BLaER1 (cell line): Measurements from ENCODE around the gene ZNF784.

Source experiments
- H3K27ac ChIP-seq: shearing (Covaris generic); formaldehyde crosslinking; 2 replicates; pipeline ENCODE4 v1.8.1; 2022
- H3K27me3 ChIP-seq: shearing (Covaris generic); formaldehyde crosslinking; 2 replicates; pipeline ENCODE4 v1.8.1; 2022
- H3K36me3 ChIP-seq: shearing (Covaris generic); formaldehyde crosslinking; 2 replicates; pipeline ENCODE4 v1.8.1; 2022
- H3K4me1 ChIP-seq: shearing (Covaris generic); formaldehyde crosslinking; 2 replicates; pipeline ENCODE4 v1.8.1; 2022
- H3K4me2 ChIP-seq: shearing (Covaris generic); formaldehyde crosslinking; 2 replicates; pipeline ENCODE4 v1.8.1; 2022
- H3K4me3 ChIP-seq: shearing (Covaris generic); formaldehyde crosslinking; 2 replicates; pipeline ENCODE4 v1.8.1; 2022
- H3K9ac ChIP-seq: shearing (Covaris generic); formaldehyde crosslinking; 2 replicates; pipeline ENCODE4 v1.8.1; 2022
- H3K9me3 ChIP-seq: shearing (Covaris generic); formaldehyde crosslinking; 2 replicates; pipeline ENCODE4 v1.8.1; 2022
- H4K20me1 ChIP-seq: shearing (Covaris generic); formaldehyde crosslinking; 2 replicates; pipeline ENCODE4 v1.8.1; 2022
- Cebpa-rat ChIP-seq: shearing (Covaris generic); IDR thresholded peaks from 2 replicates; pipeline ENCODE4 v1.8.1; 2022

ZNF784 gene

GRCh38 chr19:55623130-55623529 lies 1.2 kb downstream of the ZNF784 start:
- Histone ChIP-seq H3K36me3 (peaks cover 36% of the 10 kb centered on the region), H3K9me3 (no peaks in the 10 kb centered on the region), H3K4me1 (peaks cover 33% of the 10 kb centered on the region), H3K27me3 (no peaks in the 10 kb centered on the region), H3K4me3 (no peak overlapping the region), H3K4me2 (peak overlapping the region; percentile 10; the same call in 1 of the 2 replicates), H4K20me1 (0 out of 2 replicates have a peak, but pooled peaks cover 20% of the 10 kb centered on the region), H3K27ac (no peak overlapping the region), H3K9ac (no peak overlapping the region)
- no peak for TF ChIP-seq Cebpa-rat

DNA sequence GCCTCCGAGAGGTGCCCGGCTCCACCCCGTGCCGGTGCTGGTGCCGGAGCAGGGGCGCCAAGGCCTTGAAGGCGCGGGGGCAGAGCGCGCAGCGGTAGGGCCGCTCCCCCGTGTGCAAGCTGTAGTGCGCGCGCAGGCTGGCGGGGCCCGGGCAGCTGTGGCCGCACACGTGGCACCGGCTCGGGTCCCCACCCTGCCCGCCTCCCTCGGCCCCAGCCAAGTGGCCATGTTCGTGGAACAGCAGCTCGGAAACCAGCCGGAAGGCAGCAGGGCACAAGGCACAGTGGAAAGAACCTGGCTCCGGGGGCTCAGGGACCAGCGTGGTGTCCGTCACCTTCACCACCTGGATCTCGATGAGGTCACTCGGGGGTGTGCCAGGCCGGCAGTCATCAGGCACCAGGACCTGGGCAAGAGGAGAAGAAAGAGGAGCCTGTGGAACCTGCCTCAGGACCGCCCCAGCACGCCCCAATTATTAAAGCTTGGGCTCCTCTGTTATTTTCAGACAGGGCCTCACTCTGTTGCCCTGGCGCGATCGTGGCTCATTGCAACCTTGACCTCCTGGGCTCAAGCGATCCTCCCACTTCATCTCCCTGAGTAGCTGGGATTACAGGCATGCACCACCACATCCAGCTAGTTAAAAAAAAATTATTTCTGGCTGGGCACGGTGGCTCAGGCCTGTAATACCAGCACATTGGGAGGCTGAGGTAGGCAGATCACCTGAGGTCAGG lies 2.0 kb downstream of the ZNF784 start:
- Histone ChIP-seq H3K4me3 (no peak overlapping the region), H4K20me1 (0 out of 2 replicates have a peak, but pooled peaks cover 20% of the 10 kb centered on the region), H3K4me1 (peaks cover 33% of the 10 kb centered on the region), H3K27me3 (no peaks in the 10 kb centered on the region), H3K4me2 (no peak overlapping the region), H3K9ac (no peak overlapping the region), H3K36me3 (peaks cover 44% of the 10 kb centered on the region), H3K27ac (no peak overlapping the region), H3K9me3 (no peaks in the 10 kb centered on the region)
- no peak for TF ChIP-seq Cebpa-rat

- H3K9me3 ChIP-seq = no peaks in the 10 kb centered on the region
- peaks cover 20% of the 10 kb centered on the region; the same call in 1 of the 2 replicates for H4K20me1 ChIP-seq
- TF ChIP-seq Cebpa-rat = no peak
- H3K9ac ChIP-seq = no peak overlapping the region
- no peak overlapping the region for H3K4me2 ChIP-seq
- H3K4me3 ChIP-seq = no peak overlapping the region
- H3K4me1 ChIP-seq = peaks cover 33% of the 10 kb centered on the region
- peaks cover 49% of the 10 kb centered on the region for H3K36me3 ChIP-seq
- H3K27me3 ChIP-seq = no peaks in the 10 kb centered on the region
- no peak overlapping the region for H3K27ac ChIP-seq
These were observed 2.6 kb downstream of the ZNF784 start for GRCh38 chr19:55621673-55622231.

GRCh38 chr19:55621205-55621672 lies 3.1 kb downstream of the ZNF784 start:
- Histone ChIP-seq H3K27me3 (no peaks in the 10 kb centered on the region), H4K20me1 (peaks cover 26% of the 10 kb centered on the region), H3K9me3 (no peaks in the 10 kb centered on the region), H3K9ac (no peak overlapping the region), H3K27ac (no peak overlapping the region), H3K36me3 (peaks cover 54% of the 10 kb centered on the region), H3K4me2 (no peak overlapping the region), H3K4me1 (peaks cover 29% of the 10 kb centered on the region), H3K4me3 (no peak overlapping the region)
- TF ChIP-seq Cebpa-rat = no peak

DNA sequence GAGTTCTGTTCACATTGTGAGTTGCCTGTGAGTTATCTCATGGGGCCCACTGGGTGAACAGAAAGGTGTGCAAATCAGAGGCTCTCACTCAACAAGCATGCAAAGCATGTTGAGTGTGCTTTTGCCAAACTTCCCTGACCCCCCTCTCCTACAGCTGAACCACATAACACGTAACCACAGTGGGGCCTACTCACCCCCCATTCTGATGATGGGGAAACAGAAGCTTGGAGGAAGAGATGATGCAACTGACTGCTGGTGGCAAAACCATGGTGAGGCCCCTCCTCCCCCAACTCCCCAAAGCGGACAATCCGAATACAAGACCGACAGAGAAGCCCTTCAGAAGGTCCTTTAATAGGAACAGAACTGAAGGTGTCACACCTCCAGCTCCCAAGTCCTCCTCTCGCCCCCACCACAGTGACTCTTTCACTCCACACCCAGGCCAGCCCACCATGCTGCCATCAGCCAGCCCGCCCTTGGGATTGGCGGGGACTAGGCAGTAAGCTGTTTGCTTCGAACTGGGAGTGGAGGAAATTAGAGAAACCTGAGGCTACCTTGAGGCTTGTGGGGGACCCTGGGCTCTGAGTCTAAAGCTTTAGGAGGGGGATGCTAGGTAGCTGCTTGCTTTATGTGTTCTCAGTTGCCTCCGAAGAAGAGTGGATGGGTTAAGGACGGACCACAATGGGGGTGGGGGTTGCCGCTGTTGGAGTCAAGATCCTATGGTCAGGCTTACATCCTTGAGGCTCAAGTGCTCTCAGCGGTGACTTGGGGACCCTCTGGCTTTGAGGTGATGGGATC lies 3.8 kb downstream of the ZNF784 start:
- H4K20me1 ChIP-seq = peaks cover 32% of the 10 kb centered on the region
- H3K9me3 ChIP-seq = no peaks in the 10 kb centered on the region
- H3K4me2 ChIP-seq = peak overlapping the region; percentile 19; the same call in 1 of the 2 replicates
- no peak overlapping the region for H3K9ac ChIP-seq
- H3K27me3 ChIP-seq = no peaks in the 10 kb centered on the region
- peaks cover 61% of the 10 kb centered on the region for H3K36me3 ChIP-seq
- TF ChIP-seq Cebpa-rat = no peak
- H3K4me3 ChIP-seq = no peak overlapping the region
- 0 out of 2 replicates have a peak overlapping the region, but pooled peaks have one; percentile 6 for H3K27ac ChIP-seq
- peaks cover 29% of the 10 kb centered on the region for H3K4me1 ChIP-seq

DNA sequence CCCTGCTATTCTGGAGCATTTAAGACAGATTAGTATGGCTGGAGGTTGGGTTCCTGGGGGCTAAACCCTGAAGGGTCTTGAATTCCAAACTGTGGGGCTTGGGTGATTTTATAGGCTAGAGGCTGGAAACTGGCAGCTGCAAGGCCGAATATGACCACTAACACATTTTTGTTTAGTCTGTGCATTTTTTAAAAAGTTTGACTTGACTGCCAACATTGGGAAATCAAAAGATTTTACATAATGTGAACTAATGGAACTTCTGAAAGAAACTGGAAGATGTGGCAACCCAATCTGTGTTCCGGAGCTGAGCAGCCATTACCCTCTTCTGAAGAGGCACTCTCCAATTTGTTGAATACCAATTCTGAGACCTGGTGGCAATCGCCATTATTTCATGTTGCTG lies 5.1 kb downstream of the ZNF784 start:
- Histone ChIP-seq H3K27ac (no peak overlapping the region), H3K9me3 (no peaks in the 10 kb centered on the region), H3K4me2 (no peak overlapping the region), H3K4me1 (peaks cover 22% of the 10 kb centered on the region), H3K36me3 (peaks cover 73% of the 10 kb centered on the region), H3K27me3 (no peaks in the 10 kb centered on the region), H3K4me3 (no peak overlapping the region), H4K20me1 (peaks cover 36% of the 10 kb centered on the region), H3K9ac (no peak overlapping the region)
- TF ChIP-seq Cebpa-rat = no peak

DNA sequence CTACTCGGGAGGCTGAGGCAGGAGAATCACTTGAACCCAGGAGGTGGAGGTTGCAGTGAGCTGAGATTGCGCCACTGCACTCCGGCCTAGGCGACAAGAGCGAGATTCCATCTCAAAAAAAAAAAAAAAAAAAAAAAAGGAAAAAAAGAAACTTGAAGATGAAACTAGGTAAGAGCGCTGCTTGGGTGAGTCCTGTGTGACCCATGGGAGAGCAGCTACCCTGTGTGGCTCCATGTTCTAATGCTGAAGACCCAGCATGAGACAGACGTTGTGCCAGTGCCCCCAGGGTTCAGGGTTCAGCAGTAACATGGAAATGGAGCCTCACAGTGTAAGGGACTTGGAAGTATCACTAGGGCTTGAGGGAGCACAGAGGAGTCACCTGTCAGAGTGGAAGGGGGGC lies 5.9 kb downstream of the ZNF784 start:
- no peak overlapping the region for H3K4me2 ChIP-seq
- H3K4me1 ChIP-seq = peaks cover 16% of the 10 kb centered on the region
- no peak for TF ChIP-seq Cebpa-rat
- H3K9ac ChIP-seq = no peak overlapping the region
- H3K36me3 ChIP-seq = peaks cover 80% of the 10 kb centered on the region
- H3K9me3 ChIP-seq = no peaks in the 10 kb centered on the region
- H3K27me3 ChIP-seq = no peaks in the 10 kb centered on the region
- H3K4me3 ChIP-seq = no peak overlapping the region
- H3K27ac ChIP-seq = no peak overlapping the region
- H4K20me1 ChIP-seq = peaks cover 32% of the 10 kb centered on the region

DNA sequence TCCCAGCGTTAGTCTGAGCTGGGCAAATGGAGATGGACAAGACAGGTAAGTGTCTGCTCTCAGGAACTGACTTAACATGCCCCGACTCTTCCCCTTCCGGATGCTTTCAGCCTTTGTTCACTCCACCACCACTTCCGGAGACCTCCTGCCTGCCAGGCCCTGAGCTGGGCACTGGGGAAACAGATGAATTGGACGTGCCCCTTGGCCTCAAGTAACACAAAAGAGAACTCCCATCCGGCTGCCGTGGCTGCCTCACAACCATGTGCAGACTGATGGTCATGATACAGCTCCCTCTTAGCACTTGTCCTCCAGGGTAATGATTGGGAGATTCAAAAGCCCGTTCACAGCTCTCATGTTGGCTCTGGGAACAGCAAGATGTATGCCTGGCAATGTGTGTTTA lies 6.9 kb downstream of the ZNF784 start:
- H3K4me2 ChIP-seq = no peak overlapping the region
- TF ChIP-seq Cebpa-rat = no peak
- H3K27ac ChIP-seq = no peak overlapping the region
- peaks cover 9% of the 10 kb centered on the region for H3K4me1 ChIP-seq
- no peaks in the 10 kb centered on the region for H3K9me3 ChIP-seq
- H3K9ac ChIP-seq = no peak overlapping the region
- H3K36me3 ChIP-seq = peaks cover 87% of the 10 kb centered on the region
- H4K20me1 ChIP-seq = peaks cover 31% of the 10 kb centered on the region
- H3K4me3 ChIP-seq = no peak overlapping the region
- no peaks in the 10 kb centered on the region for H3K27me3 ChIP-seq

- no peak overlapping the region for H3K9ac ChIP-seq
- no peak overlapping the region for H3K4me3 ChIP-seq
- H3K9me3 ChIP-seq = no peaks in the 10 kb centered on the region
- peaks cover 36% of the 10 kb centered on the region for H4K20me1 ChIP-seq
- no peaks in the 10 kb centered on the region for H3K27me3 ChIP-seq
- peaks cover 89% of the 10 kb centered on the region for H3K36me3 ChIP-seq
- H3K4me1 ChIP-seq = peaks cover 9% of the 10 kb centered on the region
- H3K4me2 ChIP-seq = no peak overlapping the region
- no peak overlapping the region for H3K27ac ChIP-seq
- no peak for TF ChIP-seq Cebpa-rat
These were observed 7.9 kb downstream of the ZNF784 start for GRCh38 chr19:55616395-55616875.
